ENCODE data around the gene FLYWCH2. TPM values are rescaled to one million over a fixed set of nuclear protein-coding genes. Genes with fewer than 3 reads are reported as not detected.
A peak's percentile ranks its signal among the peaks of the same experiment; 100 is the strongest.

FLYWCH2 gene
- total and polyA plus RNA-seq, 2 of the 13 experiments (the other 11 are each of a cell fraction or from before 2014, with no cell fraction given): 16.9 to 19.8 TPM

DNA sequence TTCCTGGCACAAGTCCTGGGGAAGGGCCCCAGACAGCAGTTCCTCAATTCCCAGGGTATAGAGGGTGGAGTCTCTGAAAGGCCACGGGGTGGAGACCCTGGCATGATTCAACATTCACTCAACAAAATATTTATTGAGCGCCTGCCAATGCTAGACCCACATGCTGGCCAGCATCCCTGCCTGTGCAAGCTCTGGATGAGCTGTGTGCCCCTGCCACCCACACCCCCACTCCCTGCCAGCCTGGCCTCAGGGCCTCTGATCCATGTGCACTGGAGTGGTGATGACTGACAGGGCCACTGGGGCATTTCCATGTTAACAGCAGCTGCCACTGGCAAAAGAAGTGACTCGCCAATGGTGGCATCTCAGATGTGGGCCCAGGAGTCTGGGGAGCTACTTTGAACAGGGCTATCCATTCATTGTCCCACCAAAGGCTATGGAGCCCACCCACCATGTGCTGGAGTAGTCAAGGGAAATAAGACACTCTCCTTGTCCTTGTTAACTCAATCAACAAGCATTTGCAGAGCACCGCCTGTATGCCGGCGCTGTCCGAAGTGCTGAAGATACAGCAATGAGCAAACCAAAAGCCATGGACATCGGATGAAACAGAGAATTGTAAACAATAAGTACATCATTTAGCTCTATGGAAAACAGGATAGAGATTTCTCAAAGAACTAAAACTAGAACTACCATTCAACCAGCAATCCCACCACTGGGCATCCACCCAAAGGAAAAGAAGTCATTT is 22.0 kb upstream of the FLYWCH2 start (continued):
- TF ChIP-seq SIX4 (CRISPR knock-in tag; IDR thresholded peaks at IDR 0.05) (no peak), ZNF382 (CRISPR knock-in tag; IDR thresholded peaks at IDR 0.05; ENCODE audit: borderline replicate concordance) (no peak), ONECUT2 (CRISPR knock-in tag; IDR thresholded peaks at IDR 0.05) (no peak), CAMTA2 (CRISPR knock-in tag; IDR thresholded peaks at IDR 0.05; ENCODE audit: borderline replicate concordance) (no peak), PCBP1 (IDR thresholded peaks at IDR 0.05; ENCODE audit: borderline replicate concordance, low read depth, low read length) (no peak), ZNF331 (CRISPR knock-in tag; IDR thresholded peaks at IDR 0.05) (peak; percentile 100), ZNF879 (CRISPR knock-in tag; IDR thresholded peaks at IDR 0.05) (no peak), KDM6A (CRISPR knock-in tag; IDR thresholded peaks at IDR 0.05; ENCODE audit: low read depth) (no peak), STAT5B (CRISPR knock-in tag; IDR thresholded peaks at IDR 0.05) (no peak), REXO4 (CRISPR knock-in tag; IDR thresholded peaks at IDR 0.05; ENCODE audit: borderline replicate concordance) (no peak), RARA (CRISPR knock-in tag; IDR thresholded peaks at IDR 0.05) (0 out of 2 replicates have a peak, but pooled peaks have one; percentile 10), CBX2 (IDR thresholded peaks at IDR 0.05; ENCODE audit: low read depth, low read length) (no peak), CBX2 (CRISPR knock-in tag; IDR thresholded peaks at IDR 0.05; ENCODE audit: low read depth) (no peak), ZNF772 (CRISPR knock-in tag; IDR thresholded peaks at IDR 0.05) (no peak), NFE2L2 (IDR thresholded peaks at IDR 0.05; ENCODE audit: low read length) (no peak), ZNF253 (CRISPR knock-in tag; IDR thresholded peaks at IDR 0.05; ENCODE audit: borderline replicate concordance) (no peak), TAF1 (CRISPR knock-in tag; IDR thresholded peaks at IDR 0.05) (no peak), ZNF674 (CRISPR knock-in tag; IDR thresholded peaks at IDR 0.05; ENCODE audit: low read depth) (no peak)
- TF ChIP-seq, protein P1, sequence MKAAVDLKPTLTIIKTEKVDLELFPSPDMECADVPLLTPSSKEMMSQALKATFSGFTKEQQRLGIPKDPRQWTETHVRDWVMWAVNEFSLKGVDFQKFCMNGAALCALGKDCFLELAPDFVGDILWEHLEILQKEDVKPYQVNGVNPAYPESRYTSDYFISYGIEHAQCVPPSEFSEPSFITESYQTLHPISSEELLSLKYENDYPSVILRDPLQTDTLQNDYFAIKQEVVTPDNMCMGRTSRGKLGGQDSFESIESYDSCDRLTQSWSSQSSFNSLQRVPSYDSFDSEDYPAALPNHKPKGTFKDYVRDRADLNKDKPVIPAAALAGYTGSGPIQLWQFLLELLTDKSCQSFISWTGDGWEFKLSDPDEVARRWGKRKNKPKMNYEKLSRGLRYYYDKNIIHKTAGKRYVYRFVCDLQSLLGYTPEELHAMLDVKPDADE (CRISPR knock-in tag; IDR thresholded peaks at IDR 0.05): no peak
- TF ChIP-seq, protein P2, sequence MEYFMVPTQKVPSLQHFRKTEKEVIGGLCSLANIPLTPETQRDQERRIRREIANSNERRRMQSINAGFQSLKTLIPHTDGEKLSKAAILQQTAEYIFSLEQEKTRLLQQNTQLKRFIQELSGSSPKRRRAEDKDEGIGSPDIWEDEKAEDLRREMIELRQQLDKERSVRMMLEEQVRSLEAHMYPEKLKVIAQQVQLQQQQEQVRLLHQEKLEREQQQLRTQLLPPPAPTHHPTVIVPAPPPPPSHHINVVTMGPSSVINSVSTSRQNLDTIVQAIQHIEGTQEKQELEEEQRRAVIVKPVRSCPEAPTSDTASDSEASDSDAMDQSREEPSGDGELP (IDR thresholded peaks at IDR 0.05; ENCODE audit: borderline replicate concordance, low read depth): no peak
- TF ChIP-seq, protein P3, sequence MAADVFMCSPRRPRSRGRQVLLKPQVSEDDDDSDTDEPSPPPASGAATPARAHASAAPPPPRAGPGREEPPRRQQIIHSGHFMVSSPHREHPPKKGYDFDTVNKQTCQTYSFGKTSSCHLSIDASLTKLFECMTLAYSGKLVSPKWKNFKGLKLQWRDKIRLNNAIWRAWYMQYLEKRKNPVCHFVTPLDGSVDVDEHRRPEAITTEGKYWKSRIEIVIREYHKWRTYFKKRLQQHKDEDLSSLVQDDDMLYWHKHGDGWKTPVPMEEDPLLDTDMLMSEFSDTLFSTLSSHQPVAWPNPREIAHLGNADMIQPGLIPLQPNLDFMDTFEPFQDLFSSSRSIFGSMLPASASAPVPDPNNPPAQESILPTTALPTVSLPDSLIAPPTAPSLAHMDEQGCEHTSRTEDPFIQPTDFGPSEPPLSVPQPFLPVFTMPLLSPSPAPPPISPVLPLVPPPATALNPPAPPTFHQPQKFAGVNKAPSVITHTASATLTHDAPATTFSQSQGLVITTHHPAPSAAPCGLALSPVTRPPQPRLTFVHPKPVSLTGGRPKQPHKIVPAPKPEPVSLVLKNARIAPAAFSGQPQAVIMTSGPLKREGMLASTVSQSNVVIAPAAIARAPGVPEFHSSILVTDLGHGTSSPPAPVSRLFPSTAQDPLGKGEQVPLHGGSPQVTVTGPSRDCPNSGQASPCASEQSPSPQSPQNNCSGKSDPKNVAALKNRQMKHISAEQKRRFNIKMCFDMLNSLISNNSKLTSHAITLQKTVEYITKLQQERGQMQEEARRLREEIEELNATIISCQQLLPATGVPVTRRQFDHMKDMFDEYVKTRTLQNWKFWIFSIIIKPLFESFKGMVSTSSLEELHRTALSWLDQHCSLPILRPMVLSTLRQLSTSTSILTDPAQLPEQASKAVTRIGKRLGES (CRISPR knock-in tag; IDR thresholded peaks at IDR 0.05; ENCODE audit: borderline replicate concordance): no peak

Data from HepG2 (cell line).